Endodermal cell (in vitro differentiated cells): Measurements from ENCODE around the gene C17orf75. TPM values are rescaled to one million over a fixed set of nuclear protein-coding genes. Genes with fewer than 3 reads are reported as not detected.
A peak's percentile ranks its signal among the peaks of the same experiment; 100 is the strongest.

ENCODE experiments used
- DNase-seq: peaks from one replicate; pipeline ENCODE4 v3.0.0-alpha.2; 2017
- H3K27ac ChIP-seq: 2 replicates; pipeline ENCODE4 v1.5.1; 2013; ENCODE audit warnings: mild to moderate bottlenecking, low read depth, low read length, moderate library complexity
- H3K27me3 ChIP-seq: 2 replicates; pipeline ENCODE4 v1.6.1; 2013; ENCODE audit warnings: mild to moderate bottlenecking, low read length, moderate library complexity; ENCODE audit not compliant: insufficient read depth, control insufficient read depth, poor library complexity, severe bottlenecking
- H3K36me3 ChIP-seq: 2 replicates; pipeline ENCODE4 v1.7.0; 2013; ENCODE audit warnings: mild to moderate bottlenecking, low read length, moderate library complexity; ENCODE audit not compliant: control insufficient read depth, insufficient read depth
- H3K4me1 ChIP-seq: one replicate; pipeline ENCODE4 v1.7.0; 2013; ENCODE audit warnings: low read length; ENCODE audit not compliant: control insufficient read depth, insufficient read depth
- H3K4me3 ChIP-seq: 2 replicates; pipeline ENCODE4 v1.5.1; 2013; ENCODE audit warnings: mild to moderate bottlenecking, low read length, moderate library complexity
- H3K9ac ChIP-seq: 2 replicates; pipeline ENCODE4 v1.6.1; 2013; ENCODE audit warnings: mild to moderate bottlenecking, low read length, moderate library complexity; ENCODE audit not compliant: poor library complexity, severe bottlenecking; ENCODE audit errors: extremely low read depth
- H3K9me3 ChIP-seq: 2 replicates; pipeline ENCODE4 v1.6.1; 2013; ENCODE audit warnings: mild to moderate bottlenecking, low read length, moderate library complexity; ENCODE audit not compliant: control insufficient read depth
- H3K27ac Mint-ChIP-seq: 2 replicates; pipeline ENCODE4 v1.8.0; 2020; ENCODE audit warnings: mixed read lengths
- H3K27me3 Mint-ChIP-seq: 2 replicates; pipeline ENCODE4 v1.8.0; 2021; ENCODE audit warnings: mild to moderate bottlenecking, mixed read lengths; ENCODE audit not compliant: insufficient read depth
- H3K36me3 Mint-ChIP-seq: 2 replicates; pipeline ENCODE4 v1.8.0; 2020; ENCODE audit warnings: low read depth, mixed read lengths
- H3K4me1 Mint-ChIP-seq: 2 replicates; pipeline ENCODE4 v1.8.0; 2020; ENCODE audit warnings: mixed read lengths
- H3K4me3 Mint-ChIP-seq: 2 replicates; pipeline ENCODE4 v1.8.0; 2020; ENCODE audit warnings: mild to moderate bottlenecking, moderate library complexity, mixed read lengths
- H3K9me3 Mint-ChIP-seq: 2 replicates; pipeline ENCODE4 v1.8.0; 2020; ENCODE audit warnings: mild to moderate bottlenecking, mixed read lengths
- CTCF ChIP-seq: fragments of 200-600 bp; sonication (generic); conservative IDR thresholded peaks from 2 replicates; pipeline ENCODE4 v1.5.0; 2021; ENCODE audit warnings: antibody characterized with exemption, mild to moderate bottlenecking
- WGBS, 2 experiments: methylation state at CpG; one replicate each; pipeline versions ENCODE4 v1.1.5 to v1.1.7; 2013; ENCODE audit warnings: missing lambda C conversion rate in 2 of 2, mixed read lengths in 1 of 2; ENCODE audit not compliant: insufficient coverage in 1 of 2, insufficient read length in 1 of 2; 5-methylcytosine and 5-hydroxymethylcytosine counted together
- total RNA-seq, 2 donors: library from RNA; stranded (reverse); fragmentation: NEBNext Ultra II Directional in 1 of 2; extraction: Animal tissue kit (Norgen Biotek cat#: 25700) in 1 of 2; gene quantifications; 2 replicates in 1 of 2; 3 replicates in 1 of 2; pipeline ENCODE4 v1.2.1, GENCODE V29; 2021

The C17orf75 gene
- total RNA-seq, 2 donors from 2014 or later = 33.7 to 52.2 TPM

DNA sequence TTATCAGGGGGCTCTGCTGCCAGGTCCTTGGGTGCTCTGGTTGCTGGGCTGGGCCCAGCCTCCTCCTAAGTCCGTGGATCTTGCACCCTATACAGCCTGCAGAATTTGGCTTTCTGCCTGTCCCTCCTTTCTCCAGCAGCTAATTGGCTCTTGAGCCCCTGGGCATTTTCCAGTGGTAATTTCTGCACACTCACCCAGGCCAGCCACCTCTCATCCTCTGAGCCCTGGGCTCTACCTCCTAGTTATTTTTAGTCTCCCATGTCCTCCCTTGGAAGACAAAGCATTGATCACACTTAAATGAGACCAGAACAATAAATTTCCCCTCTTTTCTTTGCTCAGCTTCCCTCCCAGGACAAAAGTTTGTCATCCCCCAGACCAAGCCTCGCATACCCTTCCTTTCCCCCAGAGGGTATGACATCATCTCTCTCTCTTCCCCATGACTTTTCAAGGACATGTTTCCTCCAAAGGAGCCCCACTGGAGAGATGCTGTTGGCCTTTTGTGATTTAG, 38.1 kb downstream of the C17orf75 start:
- no peaks in the 10 kb centered on the region for H3K9me3 ChIP-seq
- no peak for DNase-seq
- no peak overlapping the region for H3K4me3 ChIP-seq
- H3K9ac ChIP-seq = no peak overlapping the region
- TF ChIP-seq CTCF = no peak
- no peaks in the 10 kb centered on the region for H3K9me3 Mint-ChIP-seq
- peak overlapping the region; percentile 77 for H3K27ac Mint-ChIP-seq
- WGBS, 2 experiments = 29 to 59% methylated on average over 1 to 2 of the region's 2 CpGs
- H3K27me3 ChIP-seq = no peaks in the 10 kb centered on the region
- H3K4me3 Mint-ChIP-seq = no peak overlapping the region
- H3K27me3 Mint-ChIP-seq = no peaks in the 10 kb centered on the region
- H3K36me3 Mint-ChIP-seq = no peaks in the 10 kb centered on the region
- H3K4me1 Mint-ChIP-seq = peaks cover 30% of the 10 kb centered on the region
- H3K36me3 ChIP-seq = no peaks in the 10 kb centered on the region
- H3K27ac ChIP-seq = peak overlapping the region; percentile 97
- H3K4me1 ChIP-seq = peaks cover under 1% of the 10 kb centered on the region

DNA sequence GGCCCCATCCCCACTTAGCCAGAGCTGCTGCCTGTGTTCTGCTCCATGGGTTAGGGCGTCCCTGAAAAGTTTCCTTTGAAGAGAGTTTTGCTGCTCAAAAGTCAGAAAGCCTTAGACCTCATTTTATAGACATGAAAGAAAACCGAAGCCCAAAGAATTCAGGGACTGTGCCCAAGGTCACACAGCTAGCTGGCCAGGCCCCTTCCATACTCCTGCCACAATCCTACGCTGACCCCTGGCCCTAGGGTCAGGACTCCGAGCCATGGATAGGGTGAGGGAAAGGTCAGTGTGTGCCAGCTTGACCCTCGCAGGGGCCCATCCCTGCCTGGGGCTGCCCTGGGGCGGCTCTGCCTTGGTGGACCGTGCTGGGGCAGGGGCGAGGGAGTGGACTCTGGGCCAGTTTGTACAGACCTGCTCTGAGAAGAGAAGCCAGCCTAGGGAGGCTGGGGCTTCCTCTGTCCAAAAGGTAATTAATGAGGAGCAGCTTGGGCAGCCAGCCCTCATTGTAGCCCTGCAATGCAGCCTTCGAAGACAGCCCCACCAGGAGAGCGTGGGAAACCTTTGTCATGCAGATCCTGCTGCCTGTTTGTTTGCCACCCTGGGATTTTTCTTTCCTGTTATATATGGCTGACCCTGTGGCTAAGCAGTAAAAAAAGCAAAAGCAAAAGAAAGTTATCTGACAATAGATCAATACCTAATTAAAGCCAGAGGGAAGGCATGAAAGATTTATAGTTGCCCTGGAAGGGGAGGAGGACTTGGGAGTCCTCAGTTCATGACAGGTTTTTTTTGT, 38.9 kb downstream of the C17orf75 start:
- no peaks in the 10 kb centered on the region for H3K27me3 Mint-ChIP-seq
- TF ChIP-seq CTCF = no peak
- no peaks in the 10 kb centered on the region for H3K36me3 Mint-ChIP-seq
- no peak overlapping the region for H3K9ac ChIP-seq
- peak overlapping the region; percentile 97 for H3K27ac ChIP-seq
- H3K4me3 ChIP-seq = no peak overlapping the region
- no peaks in the 10 kb centered on the region for H3K36me3 ChIP-seq
- no peaks in the 10 kb centered on the region for H3K9me3 Mint-ChIP-seq
- WGBS, 2 experiments = 38 to 59% methylated on average over 6 to 10 of the region's 10 CpGs
- peak; percentile 95 for DNase-seq
- peak overlapping the region; percentile 77 for H3K27ac Mint-ChIP-seq
- peaks cover 5% of the 10 kb centered on the region for H3K4me1 ChIP-seq
- no peaks in the 10 kb centered on the region for H3K9me3 ChIP-seq
- H3K4me3 Mint-ChIP-seq = no peak overlapping the region
- H3K4me1 Mint-ChIP-seq = peaks cover 37% of the 10 kb centered on the region
- H3K27me3 ChIP-seq = no peaks in the 10 kb centered on the region

DNA sequence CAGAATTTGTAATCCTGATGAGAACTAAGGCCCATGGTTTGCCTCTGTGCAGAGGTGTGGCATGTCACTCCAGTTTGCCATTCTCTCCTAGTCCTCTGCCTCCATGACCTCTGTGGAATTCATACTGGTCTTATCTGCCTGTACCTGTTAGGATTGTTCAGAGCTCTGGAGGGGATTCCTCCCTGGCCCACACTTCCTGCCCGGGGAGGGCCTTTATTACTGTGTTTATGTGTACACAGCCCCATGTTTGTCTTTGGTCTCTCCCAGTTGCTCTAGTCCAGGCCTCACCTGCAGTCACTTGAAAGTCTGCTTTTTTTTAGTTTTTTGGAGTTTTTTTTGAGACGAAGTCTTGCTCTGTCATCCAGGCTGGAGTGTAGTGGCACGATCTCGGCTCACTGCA, 39.9 kb downstream of the C17orf75 start:
- Histone ChIP-seq H3K9ac (no peak overlapping the region), H3K27ac (no peak overlapping the region), H3K9me3 (no peaks in the 10 kb centered on the region), H3K36me3 (no peaks in the 10 kb centered on the region), H3K4me1 (peaks cover 5% of the 10 kb centered on the region), H3K4me3 (no peak overlapping the region), H3K27me3 (no peaks in the 10 kb centered on the region)
- WGBS, 2 experiments = 80 to 90% methylated on average over 2 to 4 of the region's 4 CpGs
- TF ChIP-seq CTCF = no peak
- Mint-ChIP-seq H3K4me3 (no peak overlapping the region), H3K27me3 (no peaks in the 10 kb centered on the region), H3K9me3 (no peaks in the 10 kb centered on the region), H3K4me1 (peaks cover 37% of the 10 kb centered on the region), H3K36me3 (no peaks in the 10 kb centered on the region), H3K27ac (peak overlapping the region; percentile 37)
- DNase-seq = no peak
